Ishikawa (cell line): ENCODE results near the gene THSD4.

Experiments used
- EP300 ChIP-seq: IDR thresholded peaks from 2 replicates; pipeline ENCODE4 v1.6.1; 2012; ENCODE audit warnings: borderline replicate concordance
- FOXM1 ChIP-seq: IDR thresholded peaks from 2 replicates; pipeline ENCODE4 v1.6.1; 2012; ENCODE audit warnings: low read depth, borderline replicate concordance
- RAD21 ChIP-seq: IDR thresholded peaks from 2 replicates; pipeline ENCODE4 v1.6.1; 2012; ENCODE audit warnings: low read depth
- REST ChIP-seq: IDR thresholded peaks from 2 replicates; pipeline ENCODE4 v1.6.1; 2012; ENCODE audit warnings: low read depth, mild to moderate bottlenecking
- TEAD4 ChIP-seq: IDR thresholded peaks from 2 replicates; pipeline ENCODE4 v1.6.1; 2012
- YY1 ChIP-seq: IDR thresholded peaks from 2 replicates; pipeline ENCODE4 v1.6.1; 2012; ENCODE audit warnings: low read depth
- ZBTB7A ChIP-seq: IDR thresholded peaks from 2 replicates; pipeline ENCODE4 v1.6.1; 2012; ENCODE audit warnings: low read depth

- TF ChIP-seq RAD21 = no peak
- no peak for TF ChIP-seq YY1
- no peak for TF ChIP-seq ZBTB7A
- no peak for TF ChIP-seq EP300
- no peak for TF ChIP-seq TEAD4
- TF ChIP-seq FOXM1 = no peak
- TF ChIP-seq REST = no peak
These were observed 104.4 kb downstream of the THSD4 start for GRCh38 chr15:71219645-71220044.
